ENCODE data around the gene MATN4.

Gene MATN4

DNA sequence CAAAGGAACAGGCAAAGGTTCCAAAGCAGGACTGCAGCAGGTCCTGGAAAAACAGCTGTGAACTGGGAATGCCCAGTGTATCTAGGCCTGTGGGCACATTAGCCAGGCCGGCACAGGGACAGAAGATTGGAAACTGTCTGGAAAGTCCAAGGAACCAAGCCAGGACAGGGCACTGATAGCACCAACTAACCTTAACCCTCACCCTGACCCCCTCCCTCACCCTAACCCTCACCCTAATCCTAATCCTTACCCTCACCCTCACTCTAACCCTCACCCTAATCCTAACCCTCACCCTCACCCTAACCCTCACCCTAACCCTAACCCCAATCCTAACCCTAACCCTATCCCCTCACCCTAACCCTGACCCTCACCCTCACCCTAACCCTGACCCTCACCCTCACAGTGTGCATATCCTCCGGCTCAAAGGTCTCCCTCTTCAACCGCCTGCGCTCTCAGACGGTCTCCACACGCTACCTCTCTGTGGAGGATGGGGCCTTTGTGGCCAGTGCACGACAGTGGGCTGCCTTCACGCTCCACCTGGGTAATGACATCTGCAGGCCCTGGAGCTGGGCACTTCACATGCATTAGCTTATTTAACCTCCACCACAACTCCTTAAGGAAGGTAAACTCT, 5.1 kb upstream of the MATN4 start:
- no peak for DNase-seq

DNA sequence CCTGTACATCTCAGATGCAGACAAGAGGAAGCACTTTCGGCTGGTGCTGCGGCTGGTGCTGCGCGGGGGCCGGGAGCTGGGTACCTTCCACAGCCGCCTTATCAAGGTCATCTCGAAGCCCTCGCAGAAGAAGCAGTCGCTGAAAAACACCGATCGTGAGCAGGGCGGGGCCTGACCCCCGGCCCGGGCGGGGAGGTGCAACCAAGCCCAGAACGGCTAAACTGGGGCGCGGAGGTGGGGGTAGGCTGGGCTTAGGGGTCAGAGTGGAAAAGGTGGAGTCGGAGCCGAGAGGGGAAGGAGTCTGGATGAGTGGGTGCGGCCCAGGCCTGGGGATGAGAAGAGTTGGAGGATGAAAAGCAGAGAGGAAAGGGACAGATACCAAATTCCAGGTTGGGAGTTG, 4.1 kb upstream of the MATN4 start:
- no peak for DNase-seq

DNA sequence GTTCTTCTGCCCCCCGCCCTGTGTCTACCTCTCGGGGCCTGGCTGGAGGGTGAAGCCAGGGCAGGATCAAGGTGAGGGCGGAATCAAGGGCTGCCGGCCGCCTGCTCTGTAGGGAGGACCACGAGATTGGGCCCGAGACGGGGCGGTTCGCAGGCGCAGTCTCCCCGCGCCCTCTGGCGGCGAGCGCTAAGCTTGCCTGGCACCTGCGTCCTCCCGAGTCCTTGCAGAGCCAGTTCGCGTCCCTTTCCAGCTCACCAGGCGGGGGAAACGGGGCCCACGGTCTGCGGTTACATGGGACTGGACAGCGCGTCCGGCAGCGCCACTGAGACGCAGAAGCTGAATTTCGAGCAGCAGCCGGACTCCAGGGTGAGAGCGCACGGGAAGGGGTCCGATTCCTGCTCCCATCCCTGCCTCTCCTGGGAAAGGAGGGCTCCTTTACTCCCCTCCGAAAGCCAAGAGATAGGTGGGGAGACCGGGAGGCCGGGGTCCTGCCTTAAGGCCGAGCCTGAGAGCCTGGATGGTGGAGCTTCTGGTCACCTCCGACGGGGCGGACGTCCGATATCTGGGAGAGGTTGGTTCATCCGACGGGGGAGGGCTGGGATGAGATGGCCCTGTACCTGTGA, 3.6 kb upstream of the MATN4 start:
- DNase-seq = peak; percentile 52

- no peak for DNase-seq
Measured at GRCh38 chr20:45309075-45309474, 976 bp upstream of the MATN4 start.

- DNase-seq = no peak
Measured at GRCh38 chr20:45307076-45307640, 941 bp downstream of the MATN4 start.

- DNase-seq = no peak
Measured at GRCh38 chr20:45306431-45306982, 1.6 kb downstream of the MATN4 start, which contains the start of gene RBPJL. RBPJL (plus strand) TSS chr20:45306840; CDS start chr20:45306923, 83 bp downstream.

DNA sequence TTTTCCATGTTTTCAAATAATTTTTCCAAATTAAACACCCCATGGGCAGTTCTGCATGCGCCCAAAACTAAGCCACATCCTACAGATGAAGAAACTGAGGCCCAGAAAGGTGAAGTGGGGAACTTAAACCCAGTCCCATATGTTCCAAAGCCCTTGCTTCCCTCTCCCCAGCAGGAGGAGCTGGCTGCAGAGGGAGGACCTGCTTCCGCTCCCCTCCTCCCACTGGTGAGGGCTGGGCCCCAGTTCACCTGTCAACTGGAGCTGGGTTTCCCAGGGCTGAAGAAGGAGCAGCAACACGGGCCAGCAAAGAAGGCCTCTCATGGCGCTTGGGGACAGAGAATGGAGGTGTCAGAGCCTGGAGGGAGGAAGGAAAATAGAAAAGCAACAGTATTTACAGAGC, 2.8 kb downstream of the MATN4 start:
- DNase-seq = no peak

DNA sequence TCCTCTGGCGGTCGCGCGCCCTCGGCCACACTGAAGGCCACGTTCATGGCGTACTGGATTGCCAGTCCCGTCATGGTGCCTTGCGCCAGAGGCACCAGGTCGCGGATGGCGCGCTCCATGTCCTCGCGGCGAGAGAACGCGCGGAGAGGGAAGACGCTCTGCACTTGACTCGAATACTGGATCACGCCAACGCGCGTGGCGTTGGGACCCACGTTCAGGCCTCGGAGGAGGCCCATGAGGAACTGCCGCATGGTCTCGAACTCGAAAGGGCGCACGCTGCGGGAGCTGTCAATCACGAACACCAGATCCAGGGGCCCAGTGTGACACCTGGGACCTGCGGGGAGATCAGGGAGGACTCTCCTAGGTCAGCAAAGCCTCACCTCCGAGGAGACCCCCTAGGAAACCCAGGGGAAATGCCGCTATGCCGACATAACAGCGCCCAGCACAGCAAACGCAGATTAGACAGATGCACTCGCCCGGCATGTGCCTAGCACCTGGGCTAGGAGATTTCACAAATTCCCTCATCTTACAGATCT, 3.6 kb downstream of the MATN4 start:
- no peak for DNase-seq

GRCh38 chr20:45303586-45304463, 4.3 kb downstream of the MATN4 start:
- DNase-seq = no peak

- no peak for DNase-seq
Measured at GRCh38 chr20:45301824-45302271, 6.3 kb downstream of the MATN4 start.

DNA sequence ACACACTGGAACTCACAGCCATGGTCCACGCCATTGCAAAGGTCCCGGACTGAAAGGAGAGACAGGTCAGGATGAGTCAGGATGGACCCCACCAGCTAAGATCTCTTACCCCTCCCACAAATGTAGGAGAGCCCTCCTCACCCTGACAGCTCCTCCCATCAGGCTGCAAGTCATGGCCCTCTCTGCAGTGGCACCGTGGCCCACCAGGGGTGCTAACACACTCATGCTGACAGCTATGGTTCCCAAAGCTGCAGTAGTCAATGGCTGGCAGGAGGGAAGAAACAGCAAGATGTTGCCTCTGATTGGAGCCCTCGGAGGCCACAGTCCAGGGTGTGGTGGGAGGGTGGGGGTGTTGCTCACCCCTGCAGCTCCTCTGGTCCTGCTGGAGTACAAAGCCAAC, 7.1 kb downstream of the MATN4 start:
- no peak for DNase-seq

DNA sequence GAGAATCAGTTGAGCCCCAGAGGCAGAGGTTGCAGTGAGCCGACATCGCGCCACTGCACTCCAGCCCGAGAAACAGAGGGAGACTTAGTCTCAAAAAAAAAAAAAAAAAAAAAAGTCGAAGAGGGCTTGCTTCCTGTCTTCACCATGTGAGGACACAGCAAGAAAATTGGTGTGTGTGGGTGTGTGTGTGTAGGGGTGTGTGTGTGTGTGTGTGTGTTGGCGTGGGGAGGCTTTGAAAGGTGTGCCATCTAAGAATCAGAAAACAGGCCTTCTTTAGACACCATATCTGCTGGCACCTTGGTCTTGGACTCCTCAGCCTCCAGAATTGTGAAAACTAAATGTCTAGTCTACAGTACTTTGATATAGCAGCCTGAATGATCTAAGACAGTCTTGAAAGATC, 8.3 kb downstream of the MATN4 start:
- DNase-seq = no peak

DNA sequence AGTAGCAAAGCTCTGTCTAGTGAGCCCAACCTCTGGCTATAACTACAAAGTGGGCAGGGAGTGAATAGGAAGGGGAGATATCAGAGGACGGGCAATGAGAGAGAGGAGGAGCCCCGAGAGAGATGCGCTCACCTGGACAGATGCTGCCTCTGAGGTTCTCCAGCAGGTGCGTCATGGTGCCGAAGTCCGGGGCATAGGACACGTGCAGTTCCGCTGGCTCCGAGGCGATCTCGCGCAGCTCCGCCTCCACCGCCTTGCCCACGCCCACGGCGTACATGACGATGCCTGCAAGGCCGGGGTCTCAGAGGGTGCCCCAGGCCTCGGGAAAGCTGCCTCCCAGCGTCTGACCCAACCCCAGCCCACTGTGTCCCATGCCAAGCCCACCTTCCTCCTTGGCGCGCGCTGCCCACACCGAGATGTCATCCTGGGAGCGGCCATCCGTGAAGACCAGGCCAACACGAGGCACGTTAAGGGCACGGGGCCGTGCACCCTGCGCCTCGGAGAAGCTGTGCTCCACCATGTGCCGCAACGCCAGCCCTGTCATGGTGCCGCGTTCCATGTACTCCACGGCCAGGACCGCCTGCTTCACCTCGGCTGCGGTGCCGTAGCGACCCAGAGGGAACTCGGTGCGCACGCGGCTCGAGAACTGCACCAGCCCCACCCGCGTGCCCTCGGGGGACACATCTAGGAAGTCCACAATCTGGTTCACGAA, 10.2 kb downstream of the MATN4 start:
- DNase-seq = no peak

DNA sequence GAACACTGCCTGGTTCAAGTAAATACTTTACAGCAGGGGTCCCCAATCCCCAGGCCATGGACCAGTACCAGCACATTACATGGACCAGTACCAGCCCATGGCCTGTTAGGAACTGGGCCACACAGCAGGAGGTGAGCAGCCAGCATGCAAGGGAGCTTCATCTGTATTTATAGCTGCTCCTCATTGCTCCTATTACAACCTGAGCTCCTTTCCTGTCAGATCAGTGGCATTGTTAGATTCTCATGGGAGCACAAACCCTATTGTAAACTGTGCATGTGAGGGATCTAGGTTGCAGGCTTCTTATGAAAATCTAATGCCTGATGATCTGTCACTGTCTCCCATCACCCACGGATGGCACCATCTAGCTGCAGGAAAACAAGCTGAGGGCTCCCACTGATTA, 13.4 kb downstream of the MATN4 start:
- DNase-seq = no peak

DNA sequence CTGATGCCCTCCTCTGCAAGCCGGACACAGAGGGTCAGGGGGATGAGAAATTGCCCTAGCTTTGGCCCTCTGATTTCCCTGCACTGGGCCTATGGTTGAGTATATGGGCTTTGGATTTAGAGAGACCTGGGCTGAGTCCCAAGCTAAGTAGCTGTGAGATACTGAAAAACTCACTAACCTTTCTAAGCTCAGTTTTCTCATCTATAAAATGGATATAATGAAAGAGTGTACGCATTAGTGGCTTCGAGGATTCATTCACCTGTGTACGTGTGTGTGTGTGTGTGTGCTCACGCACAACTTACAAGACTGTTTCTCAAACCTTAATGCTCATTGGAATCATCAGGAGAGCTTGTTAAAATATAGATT, 14.1 kb downstream of the MATN4 start:
- DNase-seq = no peak

DNA sequence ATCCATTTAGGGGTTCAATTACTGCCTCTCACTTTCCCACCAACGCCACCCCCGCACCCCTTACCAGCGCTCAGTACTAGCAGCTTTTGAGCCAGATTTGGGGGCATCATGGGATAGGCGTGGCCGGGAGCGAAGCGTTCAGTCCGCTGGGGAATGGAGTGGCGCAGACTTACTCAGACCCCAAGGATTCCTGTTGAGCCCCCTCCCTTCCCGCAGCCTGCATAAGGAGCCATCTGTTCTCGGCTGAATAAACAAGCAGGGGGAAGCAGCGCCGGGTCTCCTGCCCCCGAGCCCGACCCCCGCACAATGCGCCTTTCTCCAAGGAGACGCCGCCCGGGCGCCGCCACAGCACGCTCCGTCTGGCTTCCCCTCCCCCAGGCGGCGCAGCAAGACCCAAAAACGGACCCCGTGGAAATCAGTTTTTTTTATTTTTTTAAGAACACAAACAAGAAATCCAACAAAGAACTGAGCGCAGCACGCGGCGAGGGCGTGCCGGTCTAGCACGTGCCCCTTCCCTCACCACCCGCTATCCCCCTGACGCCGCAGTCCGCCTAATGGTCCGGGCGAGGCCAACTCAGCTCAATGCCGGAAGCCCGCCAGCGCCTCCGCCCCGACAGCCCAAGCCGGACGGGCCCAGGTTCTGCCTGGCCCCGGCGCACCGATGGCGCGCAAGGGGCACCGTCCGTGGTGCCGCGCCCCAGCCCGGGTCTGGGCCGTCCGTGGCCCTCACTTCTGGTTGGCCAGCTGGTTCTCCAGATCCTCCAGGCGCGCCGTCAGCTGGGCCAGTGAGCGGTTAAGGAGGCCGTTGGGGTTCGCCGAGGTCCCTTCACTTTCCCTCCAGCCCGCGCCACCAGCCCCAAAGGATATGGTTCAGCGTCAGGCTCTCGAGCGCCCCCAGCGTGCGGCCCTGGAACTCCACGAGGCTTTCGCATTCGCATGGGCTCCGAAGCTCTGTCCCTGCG, 14.8 kb downstream of the MATN4 start:
- DNase-seq = peak; percentile 74

- no peak for DNase-seq
Measured at GRCh38 chr20:45292343-45292742, 15.8 kb downstream of the MATN4 start.

DNA sequence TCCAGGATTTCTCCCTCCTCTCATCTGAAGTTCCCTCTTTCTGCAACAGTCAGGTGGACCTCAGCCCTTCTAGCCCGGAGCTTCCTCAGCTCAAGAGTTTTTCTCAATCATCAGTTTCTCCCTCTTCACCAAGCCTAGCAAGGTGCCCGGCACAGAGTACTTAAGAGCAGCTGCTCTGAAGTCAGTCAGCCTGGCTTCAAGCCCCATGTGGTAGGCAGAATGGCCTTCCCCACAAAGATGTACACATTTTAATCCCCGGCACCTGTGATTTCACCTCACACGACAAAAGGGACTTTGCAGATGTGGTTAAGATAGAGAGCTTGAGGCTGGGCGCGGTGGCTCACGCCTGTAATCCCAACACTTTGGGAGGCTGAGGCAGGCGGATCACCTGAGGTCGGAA, 16.6 kb downstream of the MATN4 start:
- DNase-seq = no peak

- peak; percentile 57 for DNase-seq
Measured at GRCh38 chr20:45290677-45291355, 17.3 kb downstream of the MATN4 start.

- DNase-seq = no peak
Measured at GRCh38 chr20:45289942-45290676, 18.0 kb downstream of the MATN4 start.

Data from NCI-H2029 (cell line).